Right atrium auricular region (tissue), 2 donors: ENCODE measurements around the gene TMEM253. TPM values are rescaled to one million over a fixed set of nuclear protein-coding genes. Genes with fewer than 3 reads are reported as not detected.
A peak's percentile ranks its signal among the peaks of the same experiment; 100 is the strongest.

ENCODE experiments used
- DNase-seq: peaks from one replicate; pipeline ENCODE4 v3.0.0-alpha.2; 2019; ENCODE audit warnings: low spot score
- H3K27ac ChIP-seq, 2 donors: fragments of 200-600 bp; sonication (generic); 1 replicate in 1 of 2; 2 replicates in 1 of 2; pipeline ENCODE4 v1.5.1; 2016 to 2019
- H3K27me3 ChIP-seq, 2 donors: fragments of 200-600 bp; sonication (generic); one replicate each; pipeline versions ENCODE4 v1.5.1 to v1.6.0; 2017 to 2019
- H3K36me3 ChIP-seq: fragments of 200-600 bp; sonication (generic); one replicate; pipeline ENCODE4 v1.5.1; 2016
- H3K4me1 ChIP-seq, 2 donors: fragments of 200-600 bp; sonication (generic); one replicate each; pipeline versions ENCODE4 v1.5.1 to v1.6.0; 2017 to 2019
- H3K4me3 ChIP-seq, 2 donors: fragments of 200-600 bp; sonication (generic); 1 replicate in 1 of 2; 2 replicates in 1 of 2; pipeline ENCODE4 v1.5.1; 2017 to 2019; ENCODE audit warnings: mild to moderate bottlenecking in 1 of 2, moderate library complexity in 1 of 2
- H3K9me3 ChIP-seq, 2 donors: fragments of 200-600 bp; sonication (generic); one replicate each; pipeline ENCODE4 v1.5.1; 2019
- CTCF ChIP-seq, 2 donors: fragments of 200-600 bp; sonication (generic); IDR thresholded peaks; one replicate each; pipeline ENCODE4 v1.5.1; 2019; ENCODE audit warnings: antibody characterized with exemption in 2 of 2
- total RNA-seq, 2 donors: library from RNA; depleted of rRNA; stranded (reverse); fragments of >200 nt; gene quantifications; one replicate each; pipeline ENCODE4 v1.1.0, GENCODE V29; 2016

TMEM253 gene
- total RNA-seq, 2 donors from 2014 or later: not detected

- Histone ChIP-seq H3K36me3 (no peaks in the 10 kb centered on the region), H3K4me3 (peak within 1 kb of the TSS; percentile 74 to 77), H3K27me3 (no peaks in the 10 kb centered on the region), H3K4me1 (peaks cover 0 to 57% of the 10 kb centered on the region in 2 donors), H3K27ac (peak within 1 kb of the TSS; percentile 93), H3K9me3 (no peaks in the 10 kb centered on the region)
- peak in 1 of 2 donors; percentile 18 for TF ChIP-seq CTCF (IDR thresholded peaks at IDR 0.05)
- no peak for DNase-seq
These were observed 2.6 kb upstream of the TMEM253 start, which contains the start of gene ZNF219 for GRCh38 chr14:21098076-21098891. TSS of gene ZNF219 (minus strand) at chr14:21098655. CDS start at chr14:21093591, 5,064 bp downstream.

DNA sequence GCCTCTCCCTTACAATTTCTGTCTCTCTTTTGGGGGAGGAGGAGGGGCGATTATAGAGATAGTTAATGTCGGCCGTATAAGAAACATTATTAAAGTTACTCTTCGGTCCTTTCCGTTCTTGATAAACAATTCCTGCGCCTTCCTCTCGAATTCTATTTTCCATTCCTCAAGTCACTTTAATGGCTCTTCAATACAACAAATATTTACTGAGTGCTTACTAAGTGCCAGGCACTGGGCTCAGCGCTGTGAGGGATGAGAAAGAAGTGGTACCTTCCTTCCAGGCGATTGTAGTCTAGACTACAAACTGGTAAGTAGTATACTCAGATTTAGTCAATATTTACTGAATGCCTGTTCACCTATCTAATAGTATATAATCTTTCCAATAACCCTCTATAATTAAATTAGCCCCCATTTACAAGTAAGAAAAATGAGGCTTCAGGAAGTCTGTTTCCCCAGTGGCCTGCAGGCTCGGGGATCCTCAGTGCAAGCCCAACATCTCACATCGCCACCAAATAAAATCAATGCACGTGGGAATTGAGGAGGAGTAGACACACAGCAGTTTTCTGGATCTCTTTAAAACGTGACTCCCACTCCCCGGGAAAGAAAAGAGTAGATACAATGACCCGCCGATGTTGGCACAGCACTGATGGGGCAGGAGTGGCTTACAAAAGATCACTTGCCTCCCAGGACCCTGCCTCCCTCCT lies 1.8 kb upstream of the TMEM253 start:
- Histone ChIP-seq H3K27ac (peak overlapping the region; percentile 91 to 93), H3K4me1 (peaks cover 0 to 56% of the 10 kb centered on the region in 2 donors), H3K27me3 (no peaks in the 10 kb centered on the region), H3K36me3 (no peaks in the 10 kb centered on the region), H3K4me3 (peak overlapping the region; percentile 74 to 77), H3K9me3 (no peaks in the 10 kb centered on the region)
- TF ChIP-seq CTCF (IDR thresholded peaks at IDR 0.05): no peak
- DNase-seq: no peak

DNA sequence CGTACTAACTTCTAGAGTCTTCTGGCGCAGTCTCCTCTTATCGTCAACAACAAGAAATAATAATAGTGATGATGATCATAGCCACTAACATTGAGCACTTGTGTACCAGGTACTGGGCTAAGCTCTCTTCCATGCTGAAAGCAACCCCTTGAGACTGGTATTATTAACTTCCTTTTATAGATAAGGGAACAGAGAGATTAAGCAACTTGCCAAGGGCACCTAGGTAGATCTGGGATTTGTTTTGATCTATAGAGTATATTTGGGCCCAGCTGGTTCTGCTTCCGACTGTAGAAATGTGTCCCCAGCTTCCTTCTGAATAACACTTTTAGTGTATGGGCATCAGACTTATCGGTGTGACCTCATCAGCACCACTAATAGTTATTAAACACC lies 1.3 kb upstream of the TMEM253 start:
- TF ChIP-seq CTCF (IDR thresholded peaks at IDR 0.05): no peak
- H3K4me3 ChIP-seq: no peak overlapping the region
- no peaks in the 10 kb centered on the region for H3K36me3 ChIP-seq
- H3K27ac ChIP-seq: peak overlapping the region; percentile 91 to 93
- no peaks in the 10 kb centered on the region for H3K27me3 ChIP-seq
- no peak for DNase-seq
- peaks cover 0 to 58% of the 10 kb centered on the region in 2 donors for H3K4me1 ChIP-seq
- H3K9me3 ChIP-seq: no peaks in the 10 kb centered on the region

DNA sequence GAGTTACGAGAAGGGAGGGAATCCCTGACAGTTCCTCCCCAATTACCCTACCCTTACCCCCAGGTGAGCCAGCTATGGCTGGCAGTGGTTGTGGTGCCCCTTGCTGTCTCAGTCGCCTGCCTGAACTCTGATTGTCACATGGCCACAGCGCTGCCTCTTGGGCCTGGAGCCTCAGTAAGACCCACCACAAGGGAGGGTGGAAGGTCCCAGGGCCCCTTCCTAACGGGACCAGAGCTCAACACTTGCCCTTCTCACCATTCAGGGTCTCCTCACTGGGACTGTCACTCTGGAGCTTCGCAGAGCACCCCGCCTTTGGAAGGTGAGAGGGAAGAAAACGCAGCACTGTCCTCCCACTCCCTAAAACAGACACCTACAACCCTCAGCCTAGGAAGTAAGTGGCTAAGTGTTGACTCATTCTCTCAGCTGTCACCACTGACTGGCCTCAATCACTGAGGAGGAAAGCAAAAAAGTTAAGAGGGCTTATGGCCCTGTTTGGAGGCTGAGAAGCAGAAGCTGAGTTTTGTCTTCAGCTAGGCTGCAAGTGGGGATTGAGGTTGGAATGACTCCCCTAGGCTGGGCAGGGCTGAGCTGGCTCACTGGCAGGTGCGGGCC lies 1.0 kb downstream of the TMEM253 start:
- no peak for TF ChIP-seq CTCF (IDR thresholded peaks at IDR 0.05)

DNA sequence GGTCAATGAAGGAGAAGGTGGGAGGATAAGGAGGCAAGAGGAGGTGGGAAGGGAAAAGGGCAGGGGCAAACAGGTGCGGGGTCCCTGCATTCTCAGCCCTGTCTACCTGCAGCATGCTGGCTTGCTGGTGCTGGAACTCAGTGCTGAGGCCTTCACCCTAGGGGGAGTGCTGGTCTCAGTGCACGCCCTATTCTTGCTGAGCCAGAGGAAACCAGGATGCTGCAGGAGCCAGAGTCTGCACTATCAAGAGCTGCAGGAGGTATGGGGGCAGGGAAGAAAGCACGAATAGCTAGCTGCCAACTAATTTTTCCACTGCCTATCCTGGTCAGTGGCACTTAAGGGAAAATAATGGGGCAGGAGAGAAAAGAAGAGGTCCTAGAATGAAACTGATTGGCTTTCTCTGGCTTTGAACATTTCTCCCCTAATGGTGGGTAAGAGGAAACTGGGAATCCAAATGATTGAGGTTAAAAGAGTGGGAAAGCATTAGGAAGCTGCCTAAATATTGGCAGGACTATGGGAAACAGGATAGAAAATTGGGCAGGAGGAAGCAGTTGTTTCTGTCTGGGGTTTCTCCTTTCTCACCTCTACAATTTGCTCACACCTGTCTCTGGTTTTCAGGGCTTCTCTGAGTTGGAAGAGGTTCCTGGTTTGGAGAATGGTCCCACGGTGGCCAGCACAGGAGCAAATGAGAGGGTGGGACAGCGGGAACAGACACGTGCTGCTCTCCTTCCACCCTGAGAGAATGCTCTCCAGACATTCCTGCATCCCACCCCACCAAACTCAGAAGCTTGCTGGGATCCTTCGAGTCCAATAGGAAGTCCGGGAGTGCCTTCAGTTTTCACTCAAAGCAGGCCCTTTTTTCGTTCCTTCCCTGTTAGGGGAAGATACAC lies 1.9 kb downstream of the TMEM253 start:
- peaks cover 0 to 57% of the 10 kb centered on the region in 2 donors for H3K4me1 ChIP-seq
- no peaks in the 10 kb centered on the region for H3K9me3 ChIP-seq
- no peak for DNase-seq
- H3K27ac ChIP-seq: peak overlapping the region; percentile 99
- no peak for TF ChIP-seq CTCF (IDR thresholded peaks at IDR 0.05)
- H3K27me3 ChIP-seq: no peaks in the 10 kb centered on the region
- no peaks in the 10 kb centered on the region for H3K36me3 ChIP-seq
- H3K4me3 ChIP-seq: peak overlapping the region in 1 of 2 donors; percentile 71

More for the DNA sequence above, 1.0 kb downstream of the TMEM253 start:
- no peak overlapping the region for H3K27ac ChIP-seq
- H3K9me3 ChIP-seq: no peaks in the 10 kb centered on the region
- no peak overlapping the region for H3K4me3 ChIP-seq
- peaks cover 0 to 61% of the 10 kb centered on the region in 2 donors for H3K4me1 ChIP-seq
- DNase-seq: no peak
- H3K36me3 ChIP-seq: no peaks in the 10 kb centered on the region
- no peaks in the 10 kb centered on the region for H3K27me3 ChIP-seq
